Colonic mucosa (tissue), 4 donors: ENCODE results near the gene RAPGEF6. TPM values are rescaled to one million over a fixed set of nuclear protein-coding genes. Genes with fewer than 3 reads are reported as not detected.

ENCODE experiments used
- DNase-seq: peaks from one replicate; pipeline ENCODE4 v3.0.0-alpha.2; 2020
- H3K27ac ChIP-seq: fragments of 200-600 bp; one replicate; pipeline ENCODE4 v1.8.0; 2021
- H3K27me3 ChIP-seq: fragments of 200-600 bp; one replicate; pipeline ENCODE4 v1.8.0; 2021
- H3K36me3 ChIP-seq: fragments of 200-600 bp; one replicate; pipeline ENCODE4 v1.8.0; 2021
- H3K4me1 ChIP-seq: fragments of 200-600 bp; one replicate; pipeline ENCODE4 v1.8.0; 2021; ENCODE audit warnings: mild to moderate bottlenecking
- H3K4me3 ChIP-seq: fragments of 200-600 bp; one replicate; pipeline ENCODE4 v1.8.0; 2021
- H3K9ac ChIP-seq, 2 donors: one replicate each; pipeline ENCODE4 v1.7.0; 2013; ENCODE audit warnings: control low read depth in 2 of 2, low read depth in 2 of 2, low read length in 2 of 2
- H3K9me3 ChIP-seq: fragments of 200-600 bp; one replicate; pipeline ENCODE4 v1.8.0; 2021
- CTCF ChIP-seq: fragments of 200-600 bp; IDR thresholded peaks from one replicate; pipeline ENCODE4 v1.8.0; 2022; ENCODE audit warnings: antibody characterized with exemption, mild to moderate bottlenecking
- intact Hi-C: fragments of 100-400 bp; cut with DNase I; formaldehyde crosslinking; loops from one replicate; pipeline ENCODE4 v1.14.1; 2022
- total RNA-seq, 2 donors: library from RNA; stranded (reverse); fragmentation: NEBNext Ultra II Directional in 1 of 2; extraction: Animal tissue kit (Norgen Biotek cat#: 25700) in 1 of 2; gene quantifications; one replicate each; pipeline ENCODE4 v1.2.1, GENCODE V29; 2021
- donor health status: healthy.
- donor health status: DM: no; HTN: no; CAD: no.
- donor health status: DM: no; HTN: no; CAD: no.

The RAPGEF6 gene
- total RNA-seq, 2 donors from 2014 or later: 14.9 to 16.2 TPM

GRCh38 chr5:131634238-131634637 is 791 bp downstream of the RAPGEF6 start:
- Histone ChIP-seq H3K9ac (peak overlapping the region; percentile 86 to 94), H3K4me3 (peak overlapping the region; percentile 69), H3K4me1 (peaks cover 21% of the 10 kb centered on the region), H3K36me3 (no peaks in the 10 kb centered on the region), H3K27me3 (no peaks in the 10 kb centered on the region), H3K9me3 (no peaks in the 10 kb centered on the region), H3K27ac (peak overlapping the region; percentile 100)
- no peak for DNase-seq
- intact Hi-C loops: no loop called here
- TF ChIP-seq CTCF: no peak

GRCh38 chr5:131633830-131634229 is 1.2 kb downstream of the RAPGEF6 start:
- Histone ChIP-seq H3K9me3 (no peaks in the 10 kb centered on the region), H3K9ac (peak overlapping the region in 1 of 2 donors; percentile 86), H3K36me3 (no peaks in the 10 kb centered on the region), H3K4me1 (peaks cover 21% of the 10 kb centered on the region), H3K4me3 (peak overlapping the region; percentile 69), H3K27ac (peak overlapping the region; percentile 100), H3K27me3 (no peaks in the 10 kb centered on the region)
- TF ChIP-seq CTCF: no peak
- no peak for DNase-seq
- intact Hi-C loops: no loop called here

GRCh38 chr5:131630963-131631350 is 4.1 kb downstream of the RAPGEF6 start:
- H3K9ac ChIP-seq: peak overlapping the region in 1 of 2 donors; percentile 9
- DNase-seq: no peak
- peak overlapping the region; percentile 38 for H3K27ac ChIP-seq
- intact Hi-C loops: no loop called here
- H3K4me1 ChIP-seq: peaks cover 21% of the 10 kb centered on the region
- no peak overlapping the region for H3K4me3 ChIP-seq
- H3K36me3 ChIP-seq: no peaks in the 10 kb centered on the region
- TF ChIP-seq CTCF: no peak
- no peaks in the 10 kb centered on the region for H3K27me3 ChIP-seq
- no peaks in the 10 kb centered on the region for H3K9me3 ChIP-seq

- Histone ChIP-seq H3K27me3 (no peaks in the 10 kb centered on the region), H3K4me3 (no peak overlapping the region), H3K4me1 (peaks cover 21% of the 10 kb centered on the region), H3K9me3 (no peaks in the 10 kb centered on the region), H3K27ac (peak overlapping the region; percentile 38), H3K36me3 (no peaks in the 10 kb centered on the region), H3K9ac (peak overlapping the region in 1 of 2 donors; percentile 9)
- no peak for DNase-seq
- TF ChIP-seq CTCF: no peak
- intact Hi-C loops: no loop called here
Observed at GRCh38 chr5:131630208-131630962, 4.6 kb downstream of the RAPGEF6 start.

- no peak for DNase-seq
- peaks cover 21% of the 10 kb centered on the region for H3K4me1 ChIP-seq
- no peaks in the 10 kb centered on the region for H3K36me3 ChIP-seq
- no peak for TF ChIP-seq CTCF
- H3K9me3 ChIP-seq: no peaks in the 10 kb centered on the region
- no peak overlapping the region for H3K9ac ChIP-seq
- H3K27me3 ChIP-seq: no peaks in the 10 kb centered on the region
- no peak overlapping the region for H3K27ac ChIP-seq
- intact Hi-C loops: no loop called here
- no peak overlapping the region for H3K4me3 ChIP-seq
Observed at GRCh38 chr5:131628990-131629389, 6.0 kb downstream of the RAPGEF6 start.
